ENCODE results near the gene SH3RF3.
"Not testable (repeated sequence)": the region's sequence is repeated elsewhere in the genome, so short reads cannot be mapped to it uniquely, and the experiment has no call there.

SH3RF3 gene

GRCh38 chr2:109128616-109129355 is at the start of gene SH3RF3:
Gene SH3RF3, plus strand, starts transcription at chr2:109129205.
- peak; percentile 84 for DNase-seq

- no peak for DNase-seq
Measured at GRCh38 chr2:109079590-109079989, 49.4 kb upstream of the SH3RF3 start.

- DNase-seq = no peak
Measured at GRCh38 chr2:109080109-109080508, 48.9 kb upstream of the SH3RF3 start.

- DNase-seq = no peak
Measured at GRCh38 chr2:109080757-109081156, 48.2 kb upstream of the SH3RF3 start.

GRCh38 chr2:109081374-109081773 is 47.6 kb upstream of the SH3RF3 start:
- no peak for DNase-seq

GRCh38 chr2:109083771-109084170 is 45.2 kb upstream of the SH3RF3 start:
- no peak for DNase-seq

- DNase-seq = no peak
Measured at GRCh38 chr2:109084341-109084740, 44.7 kb upstream of the SH3RF3 start.

- DNase-seq = no peak
Measured at GRCh38 chr2:109085912-109086742, 42.9 kb upstream of the SH3RF3 start.

- DNase-seq = no peak
Measured at GRCh38 chr2:109086743-109087020, 42.3 kb upstream of the SH3RF3 start.

GRCh38 chr2:109087055-109087663 is 41.8 kb upstream of the SH3RF3 start:
- no peak for DNase-seq

- DNase-seq = no peak
Measured at GRCh38 chr2:109089602-109090300, 39.3 kb upstream of the SH3RF3 start.

GRCh38 chr2:109091526-109091925 is 37.5 kb upstream of the SH3RF3 start:
- DNase-seq = no peak

GRCh38 chr2:109094144-109094543 is 34.9 kb upstream of the SH3RF3 start:
- no peak for DNase-seq

- no peak for DNase-seq
Measured at GRCh38 chr2:109098251-109098920, 30.6 kb upstream of the SH3RF3 start.

GRCh38 chr2:109098921-109099273 is 30.1 kb upstream of the SH3RF3 start:
- no peak for DNase-seq

GRCh38 chr2:109102588-109103233 is 26.3 kb upstream of the SH3RF3 start:
- peak; percentile 31 for DNase-seq

- DNase-seq = no peak
Measured at GRCh38 chr2:109105113-109105512, 23.9 kb upstream of the SH3RF3 start.

GRCh38 chr2:109108740-109109139 is 20.3 kb upstream of the SH3RF3 start:
- DNase-seq = no peak

- DNase-seq = no peak
Measured at GRCh38 chr2:109109342-109109741, 19.7 kb upstream of the SH3RF3 start.

- no peak for DNase-seq
Measured at GRCh38 chr2:109110170-109110569, 18.8 kb upstream of the SH3RF3 start.

GRCh38 chr2:109117181-109117580 is 11.8 kb upstream of the SH3RF3 start:
- DNase-seq = not testable (repeated sequence)

- DNase-seq = no peak
Measured at GRCh38 chr2:109117780-109118179, 11.2 kb upstream of the SH3RF3 start.
